BJ (cell line): ENCODE data around the gene SLC48A1. TPM values are rescaled to one million over a fixed set of nuclear protein-coding genes. Genes with fewer than 3 reads are reported as not detected.

Experiments
- CTCF ChIA-PET: fragments of 350-600 bp; formaldehyde crosslinking; extraction: SDS; loops from one replicate; lab custom pipeline; 2021; ENCODE audit warnings: antibody characterized with exemption, inconsistent platforms; lab: Yijun Ruan, JAX
- POLR2A ChIA-PET: fragments of 300-600 bp; sonication (Branson Sonifier 250); formaldehyde crosslinking; extraction: SDS; loops from one replicate; lab custom pipeline; 2021; ENCODE audit warnings: antibody characterized with exemption; lab: Charles Lee
- DNase-seq: peaks from one replicate; pipeline ENCODE4 v3.0.0-alpha.2; 2011; ENCODE audit warnings: low read depth
- H3K27me3 ChIP-seq: 2 replicates; pipeline ENCODE4 v1.6.0; 2011; ENCODE audit warnings: low read length; ENCODE audit not compliant: control insufficient read depth, insufficient read depth
- H3K36me3 ChIP-seq: 2 replicates; pipeline ENCODE4 v1.5.1; 2011; ENCODE audit warnings: low read length; ENCODE audit not compliant: control insufficient read depth, insufficient read depth
- H3K4me3 ChIP-seq: 2 replicates; pipeline ENCODE4 v1.5.1; 2011; ENCODE audit warnings: low read depth, mild to moderate bottlenecking, control low read depth, low read length
- polyA plus RNA-seq: library from polyadenylated mRNA; depleted of rRNA; stranded (reverse); fragments of >200 nt; gene quantifications from 2 replicates; pipeline ENCODE4 v1.2.3, GENCODE V29; 2011
- TF ChIP-seq, protein P1 (sequence below): IDR thresholded peaks from 2 replicates; pipeline ENCODE4 v1.5.1; 2011; ENCODE audit warnings: low read depth, mild to moderate bottlenecking, control low read depth, inconsistent platforms, low read length, moderate library complexity; ENCODE audit not compliant: insufficient read depth

The SLC48A1 gene
- polyA plus RNA-seq, 1 experiment: 16.6 TPM

GRCh38 chr12:47793015-47793681 is 20.1 kb downstream of the SLC48A1 start:
- peaks cover 78% of the 10 kb centered on the region for H3K36me3 ChIP-seq
- H3K4me3 ChIP-seq: no peak overlapping the region
- H3K27me3 ChIP-seq: no peaks in the 10 kb centered on the region
- ChIA-PET CTCF (interaction anchor here (0.7 to 7.1 kb wide), 5 partner anchors 9 to 157 kb away, joined by 3 to 49 read pairs (median 3); no protein-coding TSS in a partner anchor), POLR2A (interaction anchor here (0.5 kb wide), 1 partner anchor 28 kb away, joined by 6 read pairs; no protein-coding TSS in a partner anchor)
- TF ChIP-seq, protein P1, sequence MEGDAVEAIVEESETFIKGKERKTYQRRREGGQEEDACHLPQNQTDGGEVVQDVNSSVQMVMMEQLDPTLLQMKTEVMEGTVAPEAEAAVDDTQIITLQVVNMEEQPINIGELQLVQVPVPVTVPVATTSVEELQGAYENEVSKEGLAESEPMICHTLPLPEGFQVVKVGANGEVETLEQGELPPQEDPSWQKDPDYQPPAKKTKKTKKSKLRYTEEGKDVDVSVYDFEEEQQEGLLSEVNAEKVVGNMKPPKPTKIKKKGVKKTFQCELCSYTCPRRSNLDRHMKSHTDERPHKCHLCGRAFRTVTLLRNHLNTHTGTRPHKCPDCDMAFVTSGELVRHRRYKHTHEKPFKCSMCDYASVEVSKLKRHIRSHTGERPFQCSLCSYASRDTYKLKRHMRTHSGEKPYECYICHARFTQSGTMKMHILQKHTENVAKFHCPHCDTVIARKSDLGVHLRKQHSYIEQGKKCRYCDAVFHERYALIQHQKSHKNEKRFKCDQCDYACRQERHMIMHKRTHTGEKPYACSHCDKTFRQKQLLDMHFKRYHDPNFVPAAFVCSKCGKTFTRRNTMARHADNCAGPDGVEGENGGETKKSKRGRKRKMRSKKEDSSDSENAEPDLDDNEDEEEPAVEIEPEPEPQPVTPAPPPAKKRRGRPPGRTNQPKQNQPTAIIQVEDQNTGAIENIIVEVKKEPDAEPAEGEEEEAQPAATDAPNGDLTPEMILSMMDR: no peak
- DNase-seq: no peak

DNA sequence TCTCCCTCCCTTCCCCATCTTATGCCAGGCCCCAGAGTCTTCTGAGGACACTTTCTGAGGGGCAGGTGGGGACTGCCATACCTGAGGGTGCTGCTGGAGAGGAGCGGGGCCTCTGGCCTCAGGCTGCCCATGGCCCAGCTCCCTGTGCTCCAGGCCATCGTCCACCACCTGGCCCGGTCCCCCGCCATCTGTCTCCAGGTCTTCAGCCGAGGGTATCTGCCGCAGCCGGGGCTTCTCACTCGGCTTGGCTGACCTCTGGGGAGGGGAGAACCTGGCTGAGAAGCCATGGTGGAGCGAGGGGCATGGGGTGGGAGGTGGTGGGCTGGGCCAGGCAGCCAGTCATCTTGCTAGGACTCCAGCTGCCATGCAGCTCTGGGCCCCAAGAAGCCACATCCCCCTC is 21.6 kb downstream of the SLC48A1 start:
- POLR2A ChIA-PET: no interaction called here
- H3K4me3 ChIP-seq: no peak overlapping the region

GRCh38 chr12:47795121-47795813 is 22.2 kb downstream of the SLC48A1 start:
- TF ChIP-seq, protein P1: no peak
- POLR2A ChIA-PET: no interaction called here
- Histone ChIP-seq H3K27me3 (no peaks in the 10 kb centered on the region), H3K4me3 (no peak overlapping the region), H3K36me3 (peaks cover 67% of the 10 kb centered on the region)
- CTCF ChIA-PET: interaction anchor here (1.1 to 7.1 kb wide), 2 partner anchors 15 to 52 kb away, joined by 3 to 49 read pairs; no protein-coding TSS in a partner anchor
- no peak for DNase-seq

More for the DNA sequence above, 21.6 kb downstream of the SLC48A1 start:
- Histone ChIP-seq H3K27me3 (no peaks in the 10 kb centered on the region), H3K36me3 (peaks cover 72% of the 10 kb centered on the region)
- TF ChIP-seq, protein P1: no peak
- CTCF ChIA-PET: interaction anchor here (1.1 to 7.1 kb wide), 2 partner anchors 15 to 51 kb away, joined by 3 to 49 read pairs; no protein-coding TSS in a partner anchor
- DNase-seq: no peak

- H3K4me3 ChIP-seq: no peak overlapping the region
- no peaks in the 10 kb centered on the region for H3K27me3 ChIP-seq
- ChIA-PET CTCF (no interaction called here), POLR2A (no interaction called here)
- no peak for DNase-seq
- TF ChIP-seq, protein P1: no peak
- peaks cover 61% of the 10 kb centered on the region for H3K36me3 ChIP-seq
Measured at GRCh38 chr12:47795814-47796411, 22.9 kb downstream of the SLC48A1 start.

DNA sequence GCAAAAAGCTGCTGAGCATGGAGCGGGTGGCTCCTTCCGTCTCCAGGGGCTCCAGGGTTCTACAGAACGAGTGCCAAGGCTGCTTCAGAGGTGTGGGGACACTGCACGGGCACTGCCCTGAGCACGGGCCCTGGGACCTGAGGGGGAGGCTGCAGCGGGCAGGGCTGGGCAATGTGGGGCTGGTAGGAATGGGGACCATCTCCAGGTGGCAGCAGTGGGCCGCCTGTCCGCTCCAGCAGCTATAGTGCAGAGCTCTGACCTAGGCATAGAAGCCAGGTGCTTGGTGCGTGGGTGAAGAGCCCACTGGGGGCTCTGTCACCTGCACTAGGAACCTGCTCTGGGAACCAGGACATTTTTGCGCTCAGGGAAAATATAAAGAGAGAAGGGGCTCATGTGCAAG is 24.4 kb downstream of the SLC48A1 start:
- H3K27me3 ChIP-seq: no peaks in the 10 kb centered on the region
- H3K4me3 ChIP-seq: no peak overlapping the region
- CTCF ChIA-PET: interaction anchor here (0.7 to 13.2 kb wide), 2 partner anchors 15 to 38 kb away, joined by 3 to 174 read pairs; no protein-coding TSS in a partner anchor
- DNase-seq: no peak
- peaks cover 50% of the 10 kb centered on the region for H3K36me3 ChIP-seq
- TF ChIP-seq, protein P1: peak; percentile 29
- POLR2A ChIA-PET: no interaction called here
